Loucy (cell line): Measurements from ENCODE around the gene USP19.

Source experiments
- H2AFZ ChIP-seq: fragments of 200-600 bp; sonication (generic); 2 replicates; pipeline ENCODE4 v1.6.0; 2016; ENCODE audit warnings: antibody characterized with exemption, mild to moderate bottlenecking, low read length, moderate library complexity
- H3F3A ChIP-seq: fragments of 200-600 bp; 2 replicates; pipeline ENCODE4 v1.6.0; 2016; ENCODE audit warnings: antibody characterized with exemption, low read depth, mild to moderate bottlenecking
- H3K27me3 ChIP-seq: fragments of 200-600 bp; sonication (generic); 2 replicates; pipeline ENCODE4 v1.6.1; 2014; ENCODE audit warnings: low read length, mild to moderate bottlenecking; ENCODE audit not compliant: insufficient read depth, poor library complexity, severe bottlenecking
- H3K36me3 ChIP-seq: fragments of 200-600 bp; sonication (generic); 2 replicates; pipeline ENCODE4 v1.6.1; 2016; ENCODE audit warnings: low read length; ENCODE audit not compliant: insufficient read depth
- H3K4me1 ChIP-seq: fragments of 200-600 bp; sonication (generic); 2 replicates; pipeline ENCODE4 v1.5.1; 2014; ENCODE audit warnings: low read length, mild to moderate bottlenecking; ENCODE audit not compliant: insufficient read depth, poor library complexity, severe bottlenecking
- H3K4me2 ChIP-seq: fragments of 200-600 bp; sonication (generic); 2 replicates; pipeline ENCODE4 v1.6.0; 2014; ENCODE audit warnings: antibody characterized with exemption, low read length, low read depth, mild to moderate bottlenecking; ENCODE audit not compliant: poor library complexity, severe bottlenecking
- H3K4me3 ChIP-seq: fragments of 200-600 bp; sonication (generic); 2 replicates; pipeline ENCODE4 v1.5.1; 2014; ENCODE audit warnings: low read length, mild to moderate bottlenecking, mixed read lengths; ENCODE audit not compliant: poor library complexity, severe bottlenecking
- H3K79me2 ChIP-seq: fragments of 200-600 bp; sonication (generic); 2 replicates; pipeline ENCODE4 v1.6.1; 2014; ENCODE audit warnings: low read length; ENCODE audit not compliant: insufficient read depth
- H3K9ac ChIP-seq: fragments of 200-600 bp; sonication (generic); 2 replicates; pipeline ENCODE4 v1.6.0; 2014; ENCODE audit warnings: mild to moderate bottlenecking, low read depth, low read length, moderate library complexity; ENCODE audit not compliant: poor library complexity, severe bottlenecking
- H3K9me2 ChIP-seq: fragments of 200-600 bp; sonication (generic); replicated peaks from 2 replicates; pipeline ENCODE4 v1.6.1; 2016; ENCODE audit warnings: low read depth, low read length, mixed read lengths
- H3K9me3 ChIP-seq: fragments of 200-600 bp; sonication (generic); 2 replicates; pipeline ENCODE4 v1.6.1; 2014; ENCODE audit warnings: mild to moderate bottlenecking, antibody characterized with exemption, low read length, low read depth; ENCODE audit not compliant: insufficient read depth
- H4K20me1 ChIP-seq: fragments of 200-600 bp; sonication (generic); 2 replicates; pipeline ENCODE4 v1.6.0; 2014; ENCODE audit warnings: antibody characterized with exemption, low read length, mild to moderate bottlenecking; ENCODE audit not compliant: insufficient read depth, poor library complexity, severe bottlenecking
- CTCF ChIP-seq: fragments of 200-600 bp; sonication (generic); conservative IDR thresholded peaks from 2 replicates; pipeline ENCODE4 v1.5.1; 2014; ENCODE audit warnings: mild to moderate bottlenecking, antibody characterized with exemption, low read length
- EZH2phosphoT487 ChIP-seq: fragments of 200-600 bp; IDR thresholded peaks from 2 replicates; pipeline ENCODE4 v1.6.1; 2018; ENCODE audit warnings: antibody characterized with exemption, mild to moderate bottlenecking, moderate library complexity, borderline replicate concordance

USP19 gene

GRCh38 chr3:49119036-49119435, 1.6 kb downstream of the USP19 start:
- H3F3A ChIP-seq: peaks cover 7% of the 10 kb centered on the region
- H3K9me2 ChIP-seq: no peaks in the 10 kb centered on the region
- no peaks in the 10 kb centered on the region for H3K9me3 ChIP-seq
- H3K4me3 ChIP-seq: peak overlapping the region; percentile 86
- H3K36me3 ChIP-seq: peaks cover 40% of the 10 kb centered on the region; the same call in 1 of the 2 replicates
- H3K79me2 ChIP-seq: peaks cover 36% of the 10 kb centered on the region
- peaks cover 3% of the 10 kb centered on the region for H4K20me1 ChIP-seq
- H3K4me1 ChIP-seq: peaks cover 21% of the 10 kb centered on the region
- H3K27me3 ChIP-seq: no peaks in the 10 kb centered on the region
- TF ChIP-seq CTCF (no peak), EZH2phosphoT487 (no peak)
- H3K4me2 ChIP-seq: peak overlapping the region; percentile 93
- H3K9ac ChIP-seq: peak overlapping the region; percentile 94
- H2AFZ ChIP-seq: no peak overlapping the region

DNA sequence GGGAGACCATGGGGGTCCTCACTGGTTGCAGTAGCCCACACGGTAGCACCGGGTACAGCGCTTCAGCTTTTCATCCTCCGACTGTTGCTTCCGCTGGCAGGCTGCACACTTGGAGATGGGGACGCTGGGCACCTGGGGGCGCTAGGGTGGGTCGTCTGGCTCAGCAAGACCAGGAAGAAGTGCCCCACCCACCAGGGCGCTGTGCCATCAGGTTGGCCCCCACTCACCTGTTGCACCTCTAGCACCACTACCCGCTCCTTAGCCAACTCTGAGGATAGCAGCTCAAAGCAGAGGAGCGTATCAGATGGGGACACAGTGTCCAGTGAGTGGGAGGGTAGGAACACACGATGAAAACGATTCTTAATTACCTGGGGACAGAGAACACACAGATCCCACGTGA, 8.4 kb downstream of the USP19 start:
- Histone ChIP-seq H3K9me2 (no peaks in the 10 kb centered on the region), H3K4me1 (no peaks in the 10 kb centered on the region), H3K9ac (no peak overlapping the region), H3K4me3 (no peak overlapping the region), H3K79me2 (peaks cover 6% of the 10 kb centered on the region; the same call in 1 of the 2 replicates), H3K27me3 (no peaks in the 10 kb centered on the region), H3K36me3 (peaks cover 75% of the 10 kb centered on the region), H3K9me3 (no peaks in the 10 kb centered on the region), H3K4me2 (no peak overlapping the region), H4K20me1 (no peaks in the 10 kb centered on the region), H3F3A (no peaks in the 10 kb centered on the region), H2AFZ (no peak overlapping the region)
- TF ChIP-seq EZH2phosphoT487 (no peak), CTCF (no peak)

- Histone ChIP-seq H4K20me1 (no peaks in the 10 kb centered on the region), H3K9ac (no peak overlapping the region), H3K4me1 (no peaks in the 10 kb centered on the region), H3F3A (no peaks in the 10 kb centered on the region), H3K9me3 (no peaks in the 10 kb centered on the region), H3K27me3 (no peaks in the 10 kb centered on the region), H3K9me2 (no peaks in the 10 kb centered on the region), H3K4me2 (no peak overlapping the region), H3K79me2 (0 out of 2 replicates have a peak, but pooled peaks cover 4% of the 10 kb centered on the region), H2AFZ (no peak overlapping the region), H3K4me3 (no peak overlapping the region), H3K36me3 (peaks cover 67% of the 10 kb centered on the region)
- TF ChIP-seq CTCF (no peak), EZH2phosphoT487 (no peak)
These were observed 9.3 kb downstream of the USP19 start for GRCh38 chr3:49111347-49111746.
